ENCODE results near the gene TMEM82.

- TF ChIP-seq CTCF (IDR thresholded peaks at IDR 0.05; ENCODE audit: low read depth, low read length) (no peak), EZH2phosphoT487 (IDR thresholded peaks at IDR 0.05; ENCODE audit: low read depth) (no peak)
Observed at GRCh38 chr1:15738416-15739113, 3.7 kb upstream of the TMEM82 start.
